Activated CD4-positive, alpha-beta T cell treated with anti-CD3 and anti-CD28 coated beads, Interleukin-2, amount 50 U/mL, for 48 hours (primary cell): ENCODE results near the gene KCNF1.

Source experiments
- DNase-seq, 2 experiments: peaks; one replicate each; pipeline ENCODE4 v3.0.0-alpha.2; 2020

Gene KCNF1

GRCh38 chr2:10905006-10905861 lies 6.5 kb upstream of the KCNF1 start:
- no peak for DNase-seq

- DNase-seq: no peak
Observed at GRCh38 chr2:10905862-10906143, 5.9 kb upstream of the KCNF1 start.

- DNase-seq: no peak
Observed at GRCh38 chr2:10906926-10907625, 4.7 kb upstream of the KCNF1 start.

- DNase-seq: no peak
Observed at GRCh38 chr2:10908195-10908594, 3.5 kb upstream of the KCNF1 start.

GRCh38 chr2:10909050-10909995 lies 2.4 kb upstream of the KCNF1 start:
- peak; percentile 10 to 30 for DNase-seq

- no peak for DNase-seq
Observed at GRCh38 chr2:10909996-10910341, 1.8 kb upstream of the KCNF1 start.

GRCh38 chr2:10910625-10911024 lies 1.1 kb upstream of the KCNF1 start:
- DNase-seq: no peak

DNA sequence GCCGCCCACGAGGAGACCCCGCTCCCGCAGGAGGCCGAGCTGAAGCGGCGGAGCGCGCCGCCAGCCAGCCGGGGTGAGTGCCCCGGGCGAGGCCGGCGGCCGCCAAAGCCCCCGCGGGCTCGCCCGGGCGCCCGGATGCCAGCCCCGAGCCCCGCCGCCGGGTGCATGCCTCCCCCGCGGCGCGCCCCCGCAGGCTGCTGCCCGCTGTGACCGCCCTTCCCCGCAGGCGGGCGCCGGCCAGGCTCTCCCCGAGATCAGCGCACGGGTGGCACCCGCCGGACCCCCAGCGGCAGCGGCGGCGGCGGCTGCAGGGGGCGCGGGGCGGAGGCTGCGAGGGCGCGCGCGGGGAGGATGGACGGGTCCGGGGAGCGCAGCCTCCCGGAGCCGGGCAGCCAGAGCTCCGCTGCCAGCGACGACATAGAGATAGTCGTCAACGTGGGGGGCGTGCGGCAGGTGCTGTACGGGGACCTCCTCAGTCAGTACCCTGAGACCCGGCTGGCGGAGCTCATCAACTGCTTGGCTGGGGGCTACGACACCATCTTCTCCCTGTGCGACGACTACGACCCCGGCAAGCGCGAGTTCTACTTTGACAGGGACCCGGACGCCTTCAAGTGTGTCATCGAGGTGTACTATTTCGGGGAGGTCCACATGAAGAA lies 470 bp downstream of the KCNF1 start:
- DNase-seq: no peak

DNA sequence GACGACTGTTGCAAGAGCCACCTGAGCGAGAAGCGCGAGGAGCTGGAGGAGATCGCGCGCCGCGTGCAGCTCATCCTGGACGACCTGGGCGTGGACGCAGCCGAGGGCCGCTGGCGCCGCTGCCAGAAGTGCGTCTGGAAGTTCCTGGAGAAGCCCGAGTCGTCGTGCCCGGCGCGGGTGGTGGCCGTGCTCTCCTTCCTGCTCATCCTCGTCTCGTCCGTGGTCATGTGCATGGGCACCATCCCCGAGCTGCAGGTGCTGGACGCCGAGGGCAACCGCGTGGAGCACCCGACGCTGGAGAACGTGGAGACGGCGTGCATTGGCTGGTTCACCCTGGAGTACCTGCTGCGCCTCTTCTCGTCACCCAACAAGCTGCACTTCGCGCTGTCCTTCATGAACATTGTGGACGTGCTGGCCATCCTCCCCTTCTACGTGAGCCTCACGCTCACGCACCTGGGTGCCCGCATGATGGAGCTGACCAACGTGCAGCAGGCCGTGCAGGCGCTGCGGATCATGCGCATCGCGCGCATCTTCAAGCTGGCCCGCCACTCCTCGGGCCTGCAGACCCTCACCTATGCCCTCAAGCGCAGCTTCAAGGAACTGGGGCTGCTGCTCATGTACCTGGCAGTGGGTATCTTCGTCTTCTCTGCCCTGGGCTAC lies 1.2 kb downstream of the KCNF1 start:
- no peak for DNase-seq

DNA sequence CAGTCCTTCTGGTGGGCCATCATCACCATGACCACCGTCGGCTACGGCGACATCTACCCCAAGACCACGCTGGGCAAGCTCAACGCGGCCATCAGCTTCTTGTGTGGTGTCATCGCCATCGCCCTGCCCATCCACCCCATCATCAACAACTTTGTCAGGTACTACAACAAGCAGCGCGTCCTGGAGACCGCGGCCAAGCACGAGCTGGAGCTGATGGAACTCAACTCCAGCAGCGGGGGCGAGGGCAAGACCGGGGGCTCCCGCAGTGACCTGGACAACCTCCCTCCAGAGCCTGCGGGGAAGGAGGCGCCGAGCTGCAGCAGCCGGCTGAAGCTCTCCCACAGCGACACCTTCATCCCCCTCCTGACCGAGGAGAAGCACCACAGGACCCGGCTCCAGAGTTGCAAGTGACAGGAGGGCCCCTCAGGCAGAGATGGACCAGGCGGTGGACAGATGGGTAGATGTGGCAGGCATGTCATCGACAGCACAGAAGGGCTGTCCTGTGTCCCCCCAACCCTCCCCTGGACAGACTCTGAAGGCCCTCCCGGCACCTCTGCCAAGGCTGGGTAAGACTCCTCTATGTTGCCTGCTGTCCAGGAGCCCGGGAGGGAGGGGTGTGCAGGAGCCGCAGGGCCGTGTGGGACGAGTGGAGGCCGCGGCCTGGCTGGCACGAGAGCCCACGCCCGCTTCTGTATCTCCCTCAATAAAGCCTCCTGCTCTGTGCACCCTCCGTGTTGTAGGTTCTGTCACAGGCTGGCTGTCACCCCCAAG lies 2.0 kb downstream of the KCNF1 start:
- DNase-seq: no peak

GRCh38 chr2:10914272-10914693 lies 2.5 kb downstream of the KCNF1 start:
- no peak for DNase-seq

DNA sequence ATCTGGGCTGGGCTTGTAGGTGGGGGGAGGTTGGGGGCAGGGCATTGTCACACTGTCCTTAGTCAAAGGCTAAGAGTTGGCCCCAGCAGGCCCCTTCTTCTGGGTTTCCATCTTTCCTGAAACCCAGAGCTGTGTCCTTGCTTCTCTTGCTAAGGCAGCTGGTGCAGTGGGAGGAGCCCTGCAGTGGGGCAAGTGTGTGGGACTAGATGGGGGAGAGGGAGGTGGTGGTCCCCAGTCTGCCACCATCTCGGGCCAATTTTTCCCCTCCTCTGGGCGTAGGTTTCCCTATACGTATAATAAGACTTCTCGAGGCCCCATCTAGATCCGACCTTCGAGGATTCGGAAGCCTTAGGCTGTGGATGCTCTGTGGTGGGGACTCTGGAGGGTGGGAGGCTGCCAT lies 3.5 kb downstream of the KCNF1 start:
- DNase-seq: no peak

GRCh38 chr2:10915731-10916276 lies 4.1 kb downstream of the KCNF1 start:
- no peak for DNase-seq

GRCh38 chr2:10916953-10917352 lies 5.2 kb downstream of the KCNF1 start:
- no peak for DNase-seq

DNA sequence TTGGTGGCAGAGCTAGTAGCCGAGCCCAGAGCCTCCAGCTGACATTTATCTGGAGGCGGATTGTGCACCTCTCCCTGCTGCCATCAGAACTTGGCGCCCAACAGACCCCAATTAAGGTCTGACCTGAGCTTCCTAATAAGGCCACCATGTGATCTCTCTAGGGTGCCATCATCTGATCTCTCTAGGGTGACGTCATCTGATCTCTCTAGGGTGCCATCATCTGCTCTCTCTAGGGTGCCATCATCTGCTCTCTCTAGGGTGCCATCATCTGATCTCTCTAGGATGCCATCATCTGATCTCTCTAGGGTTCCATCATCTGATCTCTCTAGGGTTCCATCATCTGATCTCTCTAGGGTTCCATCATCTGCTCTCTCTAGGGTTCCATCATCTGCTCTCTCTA lies 6.2 kb downstream of the KCNF1 start:
- no peak for DNase-seq

DNA sequence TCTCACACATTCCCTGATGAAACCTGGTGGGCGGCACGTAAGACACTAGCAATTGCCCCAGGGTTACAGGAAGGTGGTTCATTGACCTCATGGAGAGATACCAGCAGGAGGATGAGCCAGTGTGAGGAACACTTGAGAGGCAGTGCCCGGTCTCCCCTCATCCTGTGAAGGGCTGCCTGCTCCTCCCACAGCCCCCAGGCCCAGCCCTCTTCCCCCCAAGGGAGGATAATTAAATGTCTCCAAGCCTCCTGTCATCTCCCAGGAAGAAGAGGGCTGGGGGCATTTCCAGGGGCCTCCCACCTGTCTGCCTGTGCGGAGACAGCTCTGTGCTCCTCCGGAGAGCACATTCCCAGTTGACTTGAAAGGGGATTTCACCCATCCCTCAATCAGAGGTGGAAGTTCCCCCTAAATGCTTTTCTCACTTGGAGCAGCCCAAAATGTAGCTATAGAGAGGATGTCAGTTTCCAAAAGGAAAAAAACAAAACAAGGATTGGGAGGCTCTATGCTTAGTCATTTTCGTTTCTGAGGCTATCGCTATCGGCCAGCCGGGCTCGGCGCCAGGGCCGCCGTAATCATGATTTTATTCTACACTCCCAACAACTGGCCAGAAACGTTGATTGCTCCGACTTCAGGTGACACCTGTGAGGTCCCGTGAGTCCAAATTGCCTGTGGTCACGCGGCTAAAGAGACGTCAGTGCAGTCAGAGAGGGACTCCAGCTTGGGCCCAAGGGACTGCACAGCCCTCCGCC lies 7.1 kb downstream of the KCNF1 start:
- DNase-seq: no peak

DNA sequence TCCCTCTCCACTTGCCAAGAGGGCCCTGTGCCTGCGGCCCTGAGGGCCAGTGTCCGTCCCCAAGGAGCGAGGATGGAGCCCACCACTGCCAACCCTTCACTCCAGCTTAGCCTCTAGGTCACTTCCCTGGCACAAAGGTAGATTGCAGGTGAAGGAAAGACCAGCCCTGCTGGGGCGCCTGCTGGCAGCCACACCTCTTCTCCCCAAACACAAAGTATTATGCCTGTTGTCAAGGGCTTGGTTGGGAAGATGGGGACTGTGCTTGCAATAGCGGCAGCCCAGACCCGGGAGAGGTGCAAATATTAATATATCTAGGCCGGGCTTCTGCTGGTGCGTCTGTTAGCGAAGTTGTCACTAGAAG lies 7.7 kb downstream of the KCNF1 start:
- no peak for DNase-seq

DNA sequence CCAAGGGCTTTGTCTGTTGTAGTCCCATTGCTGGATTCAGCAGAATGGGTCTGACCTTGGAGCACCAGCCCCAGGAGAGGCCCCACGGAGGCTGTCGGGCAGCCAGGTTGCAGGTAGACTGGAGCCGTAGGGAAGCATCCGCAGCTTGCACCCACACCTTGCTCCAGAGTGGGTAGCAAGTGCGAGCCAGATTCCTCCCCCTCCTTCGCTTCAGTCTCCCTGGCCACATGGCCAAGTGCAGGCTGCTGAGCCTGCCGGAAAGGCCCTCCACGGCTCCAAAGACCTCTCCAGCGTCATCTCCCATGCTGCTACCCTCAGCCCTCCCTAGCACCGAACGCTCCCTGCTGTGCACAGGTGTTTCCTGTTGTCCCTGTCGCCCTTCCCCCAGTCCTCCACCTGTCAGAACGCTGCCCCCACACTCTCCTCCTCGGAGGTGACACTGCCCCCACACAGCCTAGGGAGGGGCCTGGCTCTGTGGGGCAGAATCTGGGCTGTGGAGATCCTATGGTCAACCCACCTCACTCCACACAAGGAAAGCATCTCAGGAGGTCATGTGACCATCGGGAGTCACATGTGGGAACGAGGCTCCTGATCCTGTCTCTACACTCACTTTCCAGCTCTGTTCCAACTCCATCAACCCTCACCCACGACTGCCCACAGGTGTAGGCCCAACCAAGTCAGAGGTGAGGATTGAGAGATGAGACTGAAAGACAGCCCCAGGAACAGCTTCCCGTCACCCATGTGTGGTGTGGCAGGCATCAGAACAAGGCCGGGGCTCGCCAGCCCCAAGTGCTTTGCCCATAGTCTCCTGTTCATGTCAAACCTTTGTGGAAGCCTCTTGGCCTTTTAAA lies 8.3 kb downstream of the KCNF1 start:
- DNase-seq: no peak

GRCh38 chr2:10920764-10921388 lies 9.1 kb downstream of the KCNF1 start:
- no peak for DNase-seq
